Stomach (tissue), 9 donors: ENCODE results near the gene DPP10. TPM values are rescaled to one million over a fixed set of nuclear protein-coding genes. Genes with fewer than 3 reads are reported as not detected.

Experiments used
- DNase-seq, 2 donors: peaks; one replicate each; pipeline versions ENCODE4 v3.0.0 to v3.0.0-alpha.2; 2013 to 2019
- H3K27ac ChIP-seq, 5 donors: fragments of 200-600 bp in 4 of 5; sonication (generic) in 4 of 5; one replicate each; pipeline ENCODE4 v1.5.1; 2013 to 2019; ENCODE audit warnings: mild to moderate bottlenecking in 1 of 5, moderate library complexity in 1 of 5
- H3K27me3 ChIP-seq, 3 donors: fragments of 200-600 bp; sonication (generic); one replicate each; pipeline ENCODE4 v1.5.1; 2017 to 2019; ENCODE audit warnings: mixed run types in 1 of 3
- H3K36me3 ChIP-seq, 4 donors: fragments of 200-600 bp; sonication (generic); 1 replicate in 3 of 4; 2 replicates in 1 of 4; pipeline ENCODE4 v1.5.1; 2016 to 2019
- H3K4me1 ChIP-seq, 4 donors: fragments of 200-600 bp; sonication (generic); one replicate each; pipeline ENCODE4 v1.5.1; 2016 to 2019
- H3K4me3 ChIP-seq, 4 donors: fragments of 200-600 bp; sonication (generic) in 3 of 4; one replicate each; pipeline ENCODE4 v1.5.1; 2016 to 2019; ENCODE audit warnings: mild to moderate bottlenecking in 1 of 4
- H3K9me3 ChIP-seq, 4 donors: fragments of 200-600 bp; sonication (generic); one replicate each; pipeline ENCODE4 v1.5.1; 2016 to 2019
- CTCF ChIP-seq, 7 experiments: fragments of 450-650 bp in 4 of 7; fragments of 200-600 bp in 3 of 7; sonication (generic) in 3 of 7; IDR thresholded peaks; one replicate each; pipeline ENCODE4 v1.5.1; 2016 to 2019; ENCODE audit warnings: antibody characterized with exemption in 7 of 7, control low read depth in 2 of 7, mild to moderate bottlenecking in 1 of 7
- EP300 ChIP-seq: sonication (generic); formaldehyde crosslinking; IDR thresholded peaks from one replicate; pipeline ENCODE4 v1.6.1; 2017; ENCODE audit warnings: antibody characterized with exemption
- POLR2A ChIP-seq, 4 donors: fragments of 450-650 bp; IDR thresholded peaks; one replicate each; pipeline ENCODE4 v1.6.1; 2016; ENCODE audit warnings: antibody characterized with exemption in 4 of 4, control low read depth in 2 of 4, mild to moderate bottlenecking in 1 of 4, moderate library complexity in 1 of 4
- POLR2AphosphoS5 ChIP-seq, 3 donors: sonication (generic); formaldehyde crosslinking; IDR thresholded peaks; one replicate each; pipeline ENCODE4 v1.6.1; 2016; ENCODE audit warnings: antibody characterized with exemption in 3 of 3
- WGBS, 5 donors: extraction: QIAGEN DNeasy Blood & Tissue Kit in 3 of 5; methylation state at CpG; one replicate each; pipeline versions ENCODE4 v1.1.5 to v1.1.7; 2013 to 2018; 5-methylcytosine and 5-hydroxymethylcytosine counted together
- intact Hi-C: fragments of 100-400 bp; cut with DNase I; formaldehyde crosslinking; loops from one replicate; pipeline ENCODE4 v1.15.1; 2023; ENCODE audit warnings: low total_unique reads
- polyA plus RNA-seq, 3 donors: library from polyadenylated mRNA; stranded (reverse); fragments of 200-250 nt; gene quantifications; one replicate each; pipeline ENCODE4 v1.2.3, GENCODE V29; 2013
- total RNA-seq, 5 donors: library from RNA; depleted of rRNA; stranded (reverse); fragments of >200 nt; gene quantifications; one replicate each; pipeline versions ENCODE4 v1.1.0 to v1.2.3, GENCODE V29; 2014 to 2016
- donor health status: healthy with polysubstance abuse.
- donor health status: Bipolar disorder and iron deficiency.
- donor health status: healthy.

DPP10 gene
- total and polyA plus RNA-seq, 8 donors, result 0.18 to 15.6 (median 2.0) TPM; not detected in 1

- 53 to 67% (median 60%) methylated on average over 5 of the region's 5 CpGs for WGBS, 5 donors
- no peak overlapping the region for H3K4me3 ChIP-seq
- H3K27me3 ChIP-seq, result peaks cover 0 to 7% (median 0%) of the 10 kb centered on the region in 3 donors
These were observed 110.6 kb downstream of the DPP10 start for GRCh38 chr2:114553027-114553426.

DNA sequence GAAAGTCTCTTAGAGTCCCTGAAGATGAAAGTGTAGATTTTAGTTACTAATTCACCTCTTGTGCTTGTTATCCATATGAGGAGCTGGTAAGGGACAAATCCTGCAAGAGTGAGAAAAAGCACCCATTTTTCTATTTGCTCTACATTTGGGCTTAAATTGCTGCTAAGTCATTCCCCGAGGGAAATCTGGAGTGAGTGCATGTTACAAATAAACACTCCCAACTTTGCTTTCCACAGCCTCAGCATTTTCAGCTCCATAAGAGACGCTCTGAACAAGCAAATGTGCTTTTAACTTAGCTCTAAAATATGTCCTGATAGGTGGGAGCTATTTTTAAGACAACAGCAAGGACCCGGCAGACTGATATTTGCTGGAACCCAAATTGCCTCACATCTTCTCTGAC, 126.7 kb downstream of the DPP10 start:
- no peaks in the 10 kb centered on the region for H3K9me3 ChIP-seq
- H3K4me3 ChIP-seq, result no peak overlapping the region
- no peaks in the 10 kb centered on the region for H3K4me1 ChIP-seq
- H3K27ac ChIP-seq, result no peak overlapping the region
- H3K27me3 ChIP-seq, result no peaks in the 10 kb centered on the region
- WGBS, 5 donors, result 45 to 59% (median 50%) methylated on average over 3 of the region's 3 CpGs
- no peak for TF ChIP-seq CTCF (IDR thresholded peaks at IDR 0.05)
- TF ChIP-seq POLR2AphosphoS5 (IDR thresholded peaks at IDR 0.05), result no peak
- TF ChIP-seq EP300, result no peak
- no peak for TF ChIP-seq POLR2A (IDR thresholded peaks at IDR 0.05)
- intact Hi-C loops, result no loop called here
- H3K36me3 ChIP-seq, result no peaks in the 10 kb centered on the region
- no peak for DNase-seq

More at GRCh38 chr2:114553027-114553426, 110.6 kb downstream of the DPP10 start:
- intact Hi-C loops, result no loop called here
- H3K9me3 ChIP-seq, result no peaks in the 10 kb centered on the region
- no peaks in the 10 kb centered on the region for H3K36me3 ChIP-seq
- TF ChIP-seq POLR2A (IDR thresholded peaks at IDR 0.05), result no peak
- no peak for TF ChIP-seq POLR2AphosphoS5 (IDR thresholded peaks at IDR 0.05)
- no peak for TF ChIP-seq EP300
- TF ChIP-seq CTCF (IDR thresholded peaks at IDR 0.05), result no peak
- H3K27ac ChIP-seq, result no peak overlapping the region
- no peaks in the 10 kb centered on the region for H3K4me1 ChIP-seq
- no peak for DNase-seq

DNA sequence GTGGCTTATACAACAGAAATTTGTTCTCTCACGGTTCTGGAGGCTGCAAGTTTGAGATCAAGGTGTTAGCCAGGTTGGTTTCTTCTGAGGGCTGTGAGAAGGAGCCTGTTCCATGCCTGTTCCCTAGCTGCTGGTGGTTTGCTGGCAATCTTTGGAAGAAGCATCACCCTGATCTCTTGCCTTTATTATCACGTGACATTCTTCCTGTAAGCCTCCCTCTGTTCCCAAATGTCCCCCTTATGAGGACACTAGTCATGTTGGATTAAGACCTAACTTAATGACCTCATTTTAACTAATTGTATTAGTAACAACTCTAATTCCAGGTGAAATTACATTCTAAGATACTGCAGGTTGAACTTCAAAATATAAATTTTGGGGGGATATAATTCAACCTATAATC, 135.2 kb downstream of the DPP10 start:
- WGBS, 5 donors, result 56 to 79% (median 73%) methylated on average over 2 of the region's 2 CpGs
- H3K4me1 ChIP-seq, result peaks cover 0 to 6% (median 0%) of the 10 kb centered on the region in 4 donors
- no peaks in the 10 kb centered on the region for H3K27me3 ChIP-seq
- no peaks in the 10 kb centered on the region for H3K36me3 ChIP-seq
- no peaks in the 10 kb centered on the region for H3K9me3 ChIP-seq
- no peak for DNase-seq
- no peak overlapping the region for H3K27ac ChIP-seq
- no peak for TF ChIP-seq CTCF (IDR thresholded peaks at IDR 0.05)
- no peak for TF ChIP-seq POLR2A (IDR thresholded peaks at IDR 0.05)
- no peak for TF ChIP-seq POLR2AphosphoS5 (IDR thresholded peaks at IDR 0.05)
- no peak for TF ChIP-seq EP300
- no peak overlapping the region for H3K4me3 ChIP-seq
- intact Hi-C loops, result no loop called here

DNA sequence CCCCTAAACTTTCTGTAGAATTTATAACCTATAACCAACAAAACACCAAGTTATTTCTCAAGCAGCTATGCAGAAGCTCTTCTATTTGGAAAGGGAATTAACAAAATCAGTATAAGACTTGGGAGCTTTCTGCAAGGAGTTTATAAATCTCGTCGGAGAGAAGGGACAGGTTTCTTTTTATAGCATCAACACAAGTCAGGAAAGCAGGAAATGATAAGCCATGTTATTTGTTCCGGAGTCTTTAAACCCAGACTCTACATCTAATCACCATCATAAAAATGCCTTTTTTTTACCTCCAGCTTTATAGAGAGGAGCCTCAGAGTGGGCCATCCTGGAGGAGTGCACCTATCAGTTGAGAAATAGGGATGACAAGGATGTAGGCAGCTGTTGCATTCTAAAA, 137.1 kb downstream of the DPP10 start:
- intact Hi-C loops, result no loop called here
- WGBS, 5 donors, result 3 to 15% (median 6%) methylated on average over 3 of the region's 3 CpGs
- no peak for DNase-seq
- peaks cover 0 to 6% (median 0%) of the 10 kb centered on the region in 4 donors for H3K4me1 ChIP-seq
- H3K27ac ChIP-seq, result no peak overlapping the region
- H3K27me3 ChIP-seq, result no peaks in the 10 kb centered on the region
- TF ChIP-seq POLR2A (IDR thresholded peaks at IDR 0.05) (no peak), POLR2AphosphoS5 (IDR thresholded peaks at IDR 0.05) (no peak), CTCF (IDR thresholded peaks at IDR 0.05) (no peak), EP300 (no peak)
- no peaks in the 10 kb centered on the region for H3K9me3 ChIP-seq
- no peaks in the 10 kb centered on the region for H3K36me3 ChIP-seq
- no peak overlapping the region for H3K4me3 ChIP-seq
